GM12872 (cell line): ENCODE data around the gene FAM200B.

ENCODE experiments used
- CTCF ChIP-seq: IDR thresholded peaks from 3 replicates; pipeline ENCODE4 v1.5.1; 2011; ENCODE audit warnings: low read depth, mild to moderate bottlenecking, low read length, moderate library complexity; ENCODE audit not compliant: insufficient read depth

The FAM200B gene

GRCh38 chr4:15714646-15715435, 33.2 kb downstream of the FAM200B start:
- no peak for TF ChIP-seq CTCF

GRCh38 chr4:15716115-15716514, 34.5 kb downstream of the FAM200B start:
- TF ChIP-seq CTCF = no peak

GRCh38 chr4:15717086-15717485, 35.5 kb downstream of the FAM200B start:
- TF ChIP-seq CTCF = no peak

GRCh38 chr4:15717657-15718416, 36.2 kb downstream of the FAM200B start:
- no peak for TF ChIP-seq CTCF

- TF ChIP-seq CTCF = no peak
Observed at GRCh38 chr4:15718465-15718864, 36.8 kb downstream of the FAM200B start.

GRCh38 chr4:15718959-15719358, 37.3 kb downstream of the FAM200B start:
- no peak for TF ChIP-seq CTCF

GRCh38 chr4:15719506-15719905, 37.9 kb downstream of the FAM200B start:
- no peak for TF ChIP-seq CTCF
